ENCODE results near the gene FERMT3. TPM values are rescaled to one million over a fixed set of nuclear protein-coding genes. Genes with fewer than 3 reads are reported as not detected.

The FERMT3 gene
- total and polyA plus RNA-seq, 2 of the 13 experiments (the other 11 are each of a cell fraction or from before 2014, with no cell fraction given), result 0.29 TPM; not detected in 1

DNA sequence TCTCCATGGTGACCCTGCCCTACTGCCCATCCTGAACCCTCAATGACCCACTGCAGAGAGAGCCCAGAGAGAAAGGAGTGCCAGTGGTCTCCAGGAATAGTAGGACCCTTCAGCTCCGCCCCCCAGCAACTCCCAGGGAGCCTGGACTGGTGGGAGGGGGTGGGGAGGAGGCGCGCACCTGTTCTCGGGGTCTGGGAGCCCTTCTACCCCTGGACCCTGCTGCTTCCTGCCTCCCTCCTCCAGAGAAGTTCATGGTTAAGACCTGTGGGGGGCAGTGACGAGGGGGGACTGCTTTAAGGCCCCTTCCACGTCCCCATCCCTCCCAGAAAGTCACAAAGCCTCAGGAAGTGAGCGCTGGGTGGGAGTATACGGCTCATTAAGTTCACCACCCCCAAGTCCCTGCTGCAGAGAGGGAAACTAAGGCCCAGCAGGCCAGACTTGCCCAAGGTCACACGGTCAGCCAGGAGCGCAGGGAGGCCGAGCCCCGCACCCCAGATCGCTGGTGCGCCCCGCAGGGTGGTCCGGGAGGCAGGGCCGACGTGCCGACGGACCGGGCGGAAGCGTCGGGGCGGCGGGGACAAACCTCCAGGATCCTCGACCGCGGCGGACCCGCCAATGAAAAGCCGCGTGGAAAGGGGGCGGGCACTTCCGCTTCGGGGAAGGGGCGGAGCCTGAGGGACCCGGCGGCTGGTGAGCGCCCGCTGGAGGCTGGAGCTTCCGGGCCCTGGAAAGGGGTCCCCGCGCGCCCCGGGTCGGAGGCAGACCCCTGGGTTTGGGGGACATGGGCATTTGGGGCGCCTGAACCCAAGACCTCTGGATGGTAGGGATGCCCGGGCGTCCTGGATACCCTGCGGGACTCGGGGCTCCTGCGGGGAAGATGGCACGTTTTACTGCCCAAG lies 19.3 kb downstream of the FERMT3 start, which contains the start of the genes NUDT22 and TRPT1 (continued):
- TF ChIP-seq, protein P1, sequence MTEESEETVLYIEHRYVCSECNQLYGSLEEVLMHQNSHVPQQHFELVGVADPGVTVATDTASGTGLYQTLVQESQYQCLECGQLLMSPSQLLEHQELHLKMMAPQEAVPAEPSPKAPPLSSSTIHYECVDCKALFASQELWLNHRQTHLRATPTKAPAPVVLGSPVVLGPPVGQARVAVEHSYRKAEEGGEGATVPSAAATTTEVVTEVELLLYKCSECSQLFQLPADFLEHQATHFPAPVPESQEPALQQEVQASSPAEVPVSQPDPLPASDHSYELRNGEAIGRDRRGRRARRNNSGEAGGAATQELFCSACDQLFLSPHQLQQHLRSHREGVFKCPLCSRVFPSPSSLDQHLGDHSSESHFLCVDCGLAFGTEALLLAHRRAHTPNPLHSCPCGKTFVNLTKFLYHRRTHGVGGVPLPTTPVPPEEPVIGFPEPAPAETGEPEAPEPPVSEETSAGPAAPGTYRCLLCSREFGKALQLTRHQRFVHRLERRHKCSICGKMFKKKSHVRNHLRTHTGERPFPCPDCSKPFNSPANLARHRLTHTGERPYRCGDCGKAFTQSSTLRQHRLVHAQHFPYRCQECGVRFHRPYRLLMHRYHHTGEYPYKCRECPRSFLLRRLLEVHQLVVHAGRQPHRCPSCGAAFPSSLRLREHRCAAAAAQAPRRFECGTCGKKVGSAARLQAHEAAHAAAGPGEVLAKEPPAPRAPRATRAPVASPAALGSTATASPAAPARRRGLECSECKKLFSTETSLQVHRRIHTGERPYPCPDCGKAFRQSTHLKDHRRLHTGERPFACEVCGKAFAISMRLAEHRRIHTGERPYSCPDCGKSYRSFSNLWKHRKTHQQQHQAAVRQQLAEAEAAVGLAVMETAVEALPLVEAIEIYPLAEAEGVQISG (CRISPR knock-in tag; IDR thresholded peaks at IDR 0.05), result peak; percentile 82
- TF ChIP-seq, protein P2, sequence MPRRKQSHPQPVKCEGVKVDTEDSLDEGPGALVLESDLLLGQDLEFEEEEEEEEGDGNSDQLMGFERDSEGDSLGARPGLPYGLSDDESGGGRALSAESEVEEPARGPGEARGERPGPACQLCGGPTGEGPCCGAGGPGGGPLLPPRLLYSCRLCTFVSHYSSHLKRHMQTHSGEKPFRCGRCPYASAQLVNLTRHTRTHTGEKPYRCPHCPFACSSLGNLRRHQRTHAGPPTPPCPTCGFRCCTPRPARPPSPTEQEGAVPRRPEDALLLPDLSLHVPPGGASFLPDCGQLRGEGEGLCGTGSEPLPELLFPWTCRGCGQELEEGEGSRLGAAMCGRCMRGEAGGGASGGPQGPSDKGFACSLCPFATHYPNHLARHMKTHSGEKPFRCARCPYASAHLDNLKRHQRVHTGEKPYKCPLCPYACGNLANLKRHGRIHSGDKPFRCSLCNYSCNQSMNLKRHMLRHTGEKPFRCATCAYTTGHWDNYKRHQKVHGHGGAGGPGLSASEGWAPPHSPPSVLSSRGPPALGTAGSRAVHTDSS (CRISPR knock-in tag; conservative IDR thresholded peaks at IDR 0.05), result no peak
- TF ChIP-seq ZNF3 (CRISPR knock-in tag; IDR thresholded peaks at IDR 0.05) (no peak), HCFC1 (IDR thresholded peaks at IDR 0.05; ENCODE audit: low read depth, low read length) (no peak), SMAD9 (CRISPR knock-in tag; IDR thresholded peaks at IDR 0.05) (no peak), NCOA5 (CRISPR knock-in tag; IDR thresholded peaks at IDR 0.05) (no peak), GLI4 (CRISPR knock-in tag; IDR thresholded peaks at IDR 0.05; ENCODE audit: borderline replicate concordance) (no peak), XBP1 (CRISPR knock-in tag; IDR thresholded peaks at IDR 0.05) (no peak), HNF4A (CRISPR knock-in tag; IDR thresholded peaks at IDR 0.05) (no peak), KLF13 (CRISPR knock-in tag; IDR thresholded peaks at IDR 0.05) (no peak), PHF21A (CRISPR knock-in tag; IDR thresholded peaks at IDR 0.05) (peak; percentile 63; the same call in 1 of the 2 replicates), ZSCAN30 (CRISPR knock-in tag; IDR thresholded peaks at IDR 0.05) (no peak), PITX1 (CRISPR knock-in tag; IDR thresholded peaks at IDR 0.05) (no peak), ZNF33B (CRISPR knock-in tag; IDR thresholded peaks at IDR 0.05) (no peak; the same call in 1 of the 2 replicates)
- TF ChIP-seq, protein P3, sequence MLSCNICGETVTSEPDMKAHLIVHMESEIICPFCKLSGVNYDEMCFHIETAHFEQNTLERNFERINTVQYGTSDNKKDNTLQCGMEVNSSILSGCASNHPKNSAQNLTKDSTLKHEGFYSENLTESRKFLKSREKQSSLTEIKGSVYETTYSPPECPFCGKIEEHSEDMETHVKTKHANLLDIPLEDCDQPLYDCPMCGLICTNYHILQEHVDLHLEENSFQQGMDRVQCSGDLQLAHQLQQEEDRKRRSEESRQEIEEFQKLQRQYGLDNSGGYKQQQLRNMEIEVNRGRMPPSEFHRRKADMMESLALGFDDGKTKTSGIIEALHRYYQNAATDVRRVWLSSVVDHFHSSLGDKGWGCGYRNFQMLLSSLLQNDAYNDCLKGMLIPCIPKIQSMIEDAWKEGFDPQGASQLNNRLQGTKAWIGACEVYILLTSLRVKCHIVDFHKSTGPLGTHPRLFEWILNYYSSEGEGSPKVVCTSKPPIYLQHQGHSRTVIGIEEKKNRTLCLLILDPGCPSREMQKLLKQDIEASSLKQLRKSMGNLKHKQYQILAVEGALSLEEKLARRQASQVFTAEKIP (CRISPR knock-in tag; IDR thresholded peaks at IDR 0.05; ENCODE audit: borderline replicate concordance), result no peak
- TF ChIP-seq, protein P4, sequence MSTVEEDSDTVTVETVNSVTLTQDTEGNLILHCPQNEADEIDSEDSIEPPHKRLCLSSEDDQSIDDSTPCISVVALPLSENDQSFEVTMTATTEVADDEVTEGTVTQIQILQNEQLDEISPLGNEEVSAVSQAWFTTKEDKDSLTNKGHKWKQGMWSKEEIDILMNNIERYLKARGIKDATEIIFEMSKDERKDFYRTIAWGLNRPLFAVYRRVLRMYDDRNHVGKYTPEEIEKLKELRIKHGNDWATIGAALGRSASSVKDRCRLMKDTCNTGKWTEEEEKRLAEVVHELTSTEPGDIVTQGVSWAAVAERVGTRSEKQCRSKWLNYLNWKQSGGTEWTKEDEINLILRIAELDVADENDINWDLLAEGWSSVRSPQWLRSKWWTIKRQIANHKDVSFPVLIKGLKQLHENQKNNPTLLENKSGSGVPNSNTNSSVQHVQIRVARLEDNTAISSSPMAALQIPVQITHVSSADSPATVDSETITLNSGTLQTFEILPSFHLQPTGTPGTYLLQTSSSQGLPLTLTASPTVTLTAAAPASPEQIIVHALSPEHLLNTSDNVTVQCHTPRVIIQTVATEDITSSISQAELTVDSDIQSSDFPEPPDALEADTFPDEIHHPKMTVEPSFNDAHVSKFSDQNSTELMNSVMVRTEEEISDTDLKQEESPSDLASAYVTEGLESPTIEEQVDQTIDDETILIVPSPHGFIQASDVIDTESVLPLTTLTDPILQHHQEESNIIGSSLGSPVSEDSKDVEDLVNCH (CRISPR knock-in tag; IDR thresholded peaks at IDR 0.05), result no peak
- TF ChIP-seq, protein P5, sequence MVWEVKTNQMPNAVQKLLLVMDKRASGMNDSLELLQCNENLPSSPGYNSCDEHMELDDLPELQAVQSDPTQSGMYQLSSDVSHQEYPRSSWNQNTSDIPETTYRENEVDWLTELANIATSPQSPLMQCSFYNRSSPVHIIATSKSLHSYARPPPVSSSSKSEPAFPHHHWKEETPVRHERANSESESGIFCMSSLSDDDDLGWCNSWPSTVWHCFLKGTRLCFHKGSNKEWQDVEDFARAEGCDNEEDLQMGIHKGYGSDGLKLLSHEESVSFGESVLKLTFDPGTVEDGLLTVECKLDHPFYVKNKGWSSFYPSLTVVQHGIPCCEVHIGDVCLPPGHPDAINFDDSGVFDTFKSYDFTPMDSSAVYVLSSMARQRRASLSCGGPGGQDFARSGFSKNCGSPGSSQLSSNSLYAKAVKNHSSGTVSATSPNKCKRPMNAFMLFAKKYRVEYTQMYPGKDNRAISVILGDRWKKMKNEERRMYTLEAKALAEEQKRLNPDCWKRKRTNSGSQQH (CRISPR knock-in tag; IDR thresholded peaks at IDR 0.05; ENCODE audit: low read depth), result peak; percentile 69; the same call in 1 of the 2 replicates
- TF ChIP-seq, protein P6, sequence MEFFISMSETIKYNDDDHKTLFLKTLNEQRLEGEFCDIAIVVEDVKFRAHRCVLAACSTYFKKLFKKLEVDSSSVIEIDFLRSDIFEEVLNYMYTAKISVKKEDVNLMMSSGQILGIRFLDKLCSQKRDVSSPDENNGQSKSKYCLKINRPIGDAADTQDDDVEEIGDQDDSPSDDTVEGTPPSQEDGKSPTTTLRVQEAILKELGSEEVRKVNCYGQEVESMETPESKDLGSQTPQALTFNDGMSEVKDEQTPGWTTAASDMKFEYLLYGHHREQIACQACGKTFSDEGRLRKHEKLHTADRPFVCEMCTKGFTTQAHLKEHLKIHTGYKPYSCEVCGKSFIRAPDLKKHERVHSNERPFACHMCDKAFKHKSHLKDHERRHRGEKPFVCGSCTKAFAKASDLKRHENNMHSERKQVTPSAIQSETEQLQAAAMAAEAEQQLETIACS (CRISPR knock-in tag; IDR thresholded peaks at IDR 0.05), result no peak
